H1 (cell line): ENCODE measurements around the gene TRIM14. TPM values are rescaled to one million over a fixed set of nuclear protein-coding genes. Genes with fewer than 3 reads are reported as not detected.

Experiments
- CTCF ChIA-PET: fragments of 300-600 bp; sonication (Branson Sonifier 250); formaldehyde crosslinking; loops from one replicate; lab custom pipeline; 2021; ENCODE audit not compliant: partially characterized antibody; lab: Charles Lee
- POLR2A ChIA-PET: fragments of 300-600 bp; sonication (Branson Sonifier 250); formaldehyde crosslinking; loops from one replicate; lab custom pipeline; 2021; ENCODE audit warnings: inconsistent platforms; ENCODE audit not compliant: partially characterized antibody; lab: Charles Lee
- DNase-seq, 2 experiments: peaks; one replicate each; pipeline versions ENCODE4 v3.0.0 to v3.0.0-alpha.2; 2010 to 2022; ENCODE audit warnings: low spot score in 2 of 2, low read depth in 1 of 2, mixed read lengths in 1 of 2
- FAIRE-seq: peaks from 2 replicates; lab custom pipeline; 2011; peaks lifted over from hg19 to GRCh38; lab: Jason Lieb, UNC
- H2AFZ ChIP-seq: 2 replicates; pipeline ENCODE4 v1.8.1; 2012; ENCODE audit warnings: low read length, inconsistent platforms
- H2AK5ac ChIP-seq: 2 replicates; pipeline ENCODE4 v1.6.1; 2013; ENCODE audit warnings: low read depth, low read length
- H2BK120ac ChIP-seq: replicated peaks from 2 replicates; pipeline ENCODE3; 2013; ENCODE audit warnings: low read depth, low read length, inconsistent platforms
- H2BK12ac ChIP-seq: 2 replicates; pipeline ENCODE4 v1.6.1; 2013; ENCODE audit warnings: low read depth, low read length
- H2BK15ac ChIP-seq: 2 replicates; pipeline ENCODE4 v1.6.1; 2013; ENCODE audit warnings: low read length
- H2BK20ac ChIP-seq: 2 replicates; pipeline ENCODE4 v1.6.1; 2013; ENCODE audit warnings: low read length
- H2BK5ac ChIP-seq: 2 replicates; pipeline ENCODE4 v1.6.1; 2013; ENCODE audit warnings: low read depth, low read length
- H3K14ac ChIP-seq: 2 replicates; pipeline ENCODE4 v1.6.1; 2013; ENCODE audit warnings: inconsistent platforms; ENCODE audit not compliant: insufficient read length
- H3K18ac ChIP-seq: 2 replicates; pipeline ENCODE4 v1.6.1; 2013; ENCODE audit warnings: low read length; ENCODE audit errors: extremely low read depth
- H3K23ac ChIP-seq: 2 replicates; pipeline ENCODE4 v1.6.1; 2013; ENCODE audit warnings: inconsistent platforms; ENCODE audit not compliant: insufficient read length
- H3K23me2 ChIP-seq: 2 replicates; pipeline ENCODE4 v1.6.1; 2013; ENCODE audit warnings: low read depth, low read length
- H3K27ac ChIP-seq: 2 replicates; pipeline ENCODE4 v1.6.1; 2011; ENCODE audit warnings: low read depth, low read length, inconsistent platforms
- H3K27me3 ChIP-seq, 4 experiments: replicated peaks in 1 of 4; 1 replicate in 1 of 4; 2 replicates in 3 of 4; pipeline versions ENCODE4 v1.6.1 to v1.8.1; 2011 to 2013; ENCODE audit warnings: low read length in 3 of 4, mild to moderate bottlenecking in 3 of 4, inconsistent platforms in 2 of 4, mixed read lengths in 2 of 4, moderate library complexity in 1 of 4; ENCODE audit not compliant: control insufficient read depth in 3 of 4, insufficient read depth in 3 of 4; ENCODE audit errors: extremely low read depth in 1 of 4
- H3K36me3 ChIP-seq, 4 experiments: 2 replicates each; pipeline versions ENCODE4 v1.6.1 to v1.8.1; 2011 to 2013; ENCODE audit warnings: mild to moderate bottlenecking in 4 of 4, low read length in 3 of 4, moderate library complexity in 2 of 4, control low read depth in 1 of 4, inconsistent platforms in 1 of 4; ENCODE audit not compliant: insufficient read depth in 4 of 4, control insufficient read depth in 2 of 4
- H3K4ac ChIP-seq: replicated peaks from 2 replicates; pipeline ENCODE3; 2013; ENCODE audit warnings: low read length, low read depth, mixed read lengths, inconsistent platforms; ENCODE audit not compliant: insufficient read length
- H3K4me1 ChIP-seq, 4 experiments: replicated peaks in 1 of 4; 1 replicate in 1 of 4; 2 replicates in 3 of 4; pipeline versions ENCODE4 v1.6.1 to v1.8.1; 2011 to 2013; ENCODE audit warnings: low read length in 3 of 4, inconsistent platforms in 2 of 4, mixed read lengths in 1 of 4; ENCODE audit not compliant: insufficient read depth in 4 of 4, control insufficient read depth in 3 of 4
- H3K4me2 ChIP-seq, 2 experiments: 2 replicates each; pipeline versions ENCODE4 v1.6.1 to v1.8.1; 2011 to 2013; ENCODE audit warnings: low read depth in 2 of 2, low read length in 2 of 2, control low read depth in 1 of 2, inconsistent platforms in 1 of 2, mild to moderate bottlenecking in 1 of 2; ENCODE audit not compliant: insufficient read depth in 1 of 2
- H3K4me3 ChIP-seq, 4 experiments: fragments of 200-600, 300-600 bp in 1 of 4; sonication (generic), shearing (Covaris generic), sonication (Bioruptor Twin) in 1 of 4; 2 replicates each; pipeline versions ENCODE4 v1.5.1 to v1.8.1; 2011 to 2016; ENCODE audit warnings: low read length in 4 of 4, low read depth in 3 of 4, control low read depth in 2 of 4, inconsistent platforms in 2 of 4, mild to moderate bottlenecking in 2 of 4, mixed read lengths in 1 of 4, moderate library complexity in 1 of 4; ENCODE audit not compliant: insufficient read depth in 2 of 4; ENCODE audit errors: extremely low read depth in 1 of 4
- H3K56ac ChIP-seq: replicated peaks from 2 replicates; pipeline ENCODE3; 2013; ENCODE audit warnings: low read depth, mild to moderate bottlenecking, mixed read lengths, low read length, inconsistent platforms; ENCODE audit not compliant: insufficient read length
- H3K79me1 ChIP-seq: 2 replicates; pipeline ENCODE4 v1.6.1; 2013; ENCODE audit warnings: low read depth, low read length, control low read depth
- H3K79me2 ChIP-seq, 2 experiments: 2 replicates each; pipeline versions ENCODE4 v1.6.1 to v1.8.1; 2012 to 2013; ENCODE audit warnings: low read length in 2 of 2, mild to moderate bottlenecking in 2 of 2, inconsistent platforms in 1 of 2; ENCODE audit not compliant: insufficient read depth in 2 of 2, control insufficient read depth in 1 of 2
- H3K9ac ChIP-seq, 4 experiments: replicated peaks in 1 of 4; 1 replicate in 1 of 4; 2 replicates in 3 of 4; pipeline versions ENCODE4 v1.6.1 to v1.8.1; 2011 to 2013; ENCODE audit warnings: low read depth in 3 of 4, low read length in 3 of 4, control low read depth in 2 of 4, mild to moderate bottlenecking in 2 of 4, moderate library complexity in 2 of 4, inconsistent platforms in 1 of 4; ENCODE audit errors: extremely low read depth in 1 of 4
- H3K9me3 ChIP-seq, 2 experiments: 2 replicates each; pipeline versions ENCODE4 v1.6.1 to v1.8.1; 2012 to 2013; ENCODE audit warnings: mild to moderate bottlenecking in 2 of 2, moderate library complexity in 2 of 2, control low read depth in 1 of 2, inconsistent platforms in 1 of 2, low read depth in 1 of 2, low read length in 1 of 2, mixed read lengths in 1 of 2; ENCODE audit not compliant: insufficient read depth in 2 of 2
- H4K20me1 ChIP-seq, 2 experiments: replicated peaks in 1 of 2; 2 replicates each; pipeline versions ENCODE3 to v1.8.1; 2011 to 2013; ENCODE audit warnings: inconsistent platforms in 2 of 2, low read length in 2 of 2, mild to moderate bottlenecking in 1 of 2; ENCODE audit not compliant: insufficient read depth in 2 of 2, control insufficient read depth in 1 of 2
- H4K5ac ChIP-seq: 2 replicates; pipeline ENCODE4 v1.6.1; 2013; ENCODE audit warnings: low read length, low read depth, mixed read lengths, inconsistent platforms; ENCODE audit not compliant: insufficient read length
- H4K8ac ChIP-seq: 2 replicates; pipeline ENCODE4 v1.8.0; 2013; ENCODE audit warnings: mild to moderate bottlenecking, moderate library complexity, low read length, inconsistent platforms; ENCODE audit not compliant: insufficient read depth; ENCODE audit errors: extremely low read depth
- H4K91ac ChIP-seq: replicated peaks from 2 replicates; pipeline ENCODE3; 2013; ENCODE audit warnings: low read length, mixed read lengths, inconsistent platforms; ENCODE audit not compliant: insufficient read length
- HDAC2 ChIP-seq, 2 experiments: fragments of 300-600 bp in 1 of 2; sonication (generic) in 1 of 2; IDR thresholded peaks; 2 replicates each; pipeline ENCODE4 v1.6.1; 2011 to 2012; ENCODE audit warnings: low read depth in 2 of 2, low read length in 2 of 2, mild to moderate bottlenecking in 2 of 2, moderate library complexity in 2 of 2, borderline replicate concordance in 1 of 2, inconsistent platforms in 1 of 2
- KDM5A ChIP-seq: fragments of 200-600 bp; IDR thresholded peaks from 2 replicates; pipeline ENCODE4 v1.7.1; 2012; ENCODE audit warnings: mild to moderate bottlenecking, low read length, inconsistent platforms, mixed read lengths
- POU5F1 ChIP-seq: IDR thresholded peaks from 2 replicates; pipeline ENCODE4 v1.6.1; 2011; ENCODE audit warnings: low read depth, mild to moderate bottlenecking, low read length, moderate library complexity
- polyA plus RNA-seq, 7 experiments: library from polyadenylated mRNA; depleted of rRNA in 3 of 7; stranded (reverse) in 5 of 7; unstranded in 2 of 7; fragments of >200 nt in 5 of 7; fragments of 200-250 nt in 2 of 7; gene quantifications; 1 replicate in 5 of 7; 2 replicates in 1 of 7; 4 replicates in 1 of 7; pipeline versions ENCODE4 v1.2.1 to v1.2.3, GENCODE V29; 2011 to 2013; ENCODE audit warnings: missing spikeins in 2 of 7, mixed read lengths in 2 of 7
- total RNA-seq: library from RNA; stranded (reverse); fragmentation: NEBNext Ultra II Directional; extraction: Animal tissue kit (Norgen Biotek cat#: 25700); gene quantifications from 2 replicates; pipeline ENCODE4 v1.2.1, GENCODE V29; 2021

Gene TRIM14
- total and polyA plus RNA-seq, 2 of the 8 experiments (the other 6 are each of a cell fraction or from before 2014, with no cell fraction given): 9.2 to 19.4 TPM

- H2BK5ac ChIP-seq: no peak overlapping the region
- no peak overlapping the region for H4K91ac ChIP-seq
- H3K4ac ChIP-seq: no peak overlapping the region
- H2BK20ac ChIP-seq: no peak overlapping the region
- no peak overlapping the region for H3K27ac ChIP-seq
- no peak overlapping the region for H4K8ac ChIP-seq
- H2AFZ ChIP-seq: no peak overlapping the region
- H3K36me3 ChIP-seq: peaks cover 0 to 3% (median 0%) of the 10 kb centered on the region in 4 experiments; a peak in 2 of 8 replicates
- no peak overlapping the region for H3K23ac ChIP-seq
- DNase-seq (no peak), FAIRE-seq (no peak)
- ChIA-PET CTCF (interaction anchor here (1.3 kb wide), 1 partner anchor 106 kb away, joined by 3 read pairs; no protein-coding TSS in a partner anchor), POLR2A (interaction anchor here (1.3 kb wide), 1 partner anchor 68 kb away, joined by 3 read pairs; no protein-coding TSS in a partner anchor)
- H2BK120ac ChIP-seq: no peak overlapping the region
- H2BK15ac ChIP-seq: no peak overlapping the region
- H3K9ac ChIP-seq: no peak overlapping the region
- H4K5ac ChIP-seq: no peak overlapping the region
- H3K79me1 ChIP-seq: no peaks in the 10 kb centered on the region
- no peak overlapping the region for H2AK5ac ChIP-seq
- no peak overlapping the region for H3K4me3 ChIP-seq
- peaks cover 1 to 2% of the 10 kb centered on the region in 2 experiments for H4K20me1 ChIP-seq
- no peak overlapping the region for H3K4me2 ChIP-seq
- no peaks in the 10 kb centered on the region for H3K9me3 ChIP-seq
- H3K4me1 ChIP-seq: peaks cover 0 to 5% (median 1%) of the 10 kb centered on the region in 4 experiments; a peak in 3 of 7 replicates
- 0 out of 2 replicates have a peak, but pooled peaks cover 3% of the 10 kb centered on the region for H3K23me2 ChIP-seq
- no peaks in the 10 kb centered on the region for H3K79me2 ChIP-seq
- no peaks in the 10 kb centered on the region for H3K27me3 ChIP-seq
- no peak overlapping the region for H3K18ac ChIP-seq
- H2BK12ac ChIP-seq: no peak overlapping the region
- H3K14ac ChIP-seq: no peak overlapping the region
- H3K56ac ChIP-seq: no peak overlapping the region
- TF ChIP-seq HDAC2 (IDR thresholded peaks at IDR 0.05; ENCODE audit: borderline replicate concordance in 1 of 2, low read depth in 2 of 2, low read length in 2 of 2) (no peak), KDM5A (no peak), POU5F1 (no peak)
Measured at GRCh38 chr9:98100456-98100855, 18.6 kb downstream of the TRIM14 start.
